Heart right ventricle (tissue), 16 donors: ENCODE results near the gene CFAP61. TPM values are rescaled to one million over a fixed set of nuclear protein-coding genes. Genes with fewer than 3 reads are reported as not detected.

ENCODE experiments used
- ATAC-seq, 8 donors: fragments of 200-7000 bp; cut with Tn5 transposase; one replicate each; pipeline ENCODE4 v1.9.1; 2020; ENCODE audit warnings: mild to moderate bottlenecking in 8 of 8, moderate library complexity in 8 of 8, moderate number of reproducible peaks in 1 of 8
- DNase-seq, 2 donors: peaks; one replicate each; pipeline ENCODE4 v3.0.0-alpha.2; 2020
- H3K27ac ChIP-seq, 10 donors: fragments of 200-600 bp; sonication (generic) in 2 of 10; one replicate each; pipeline versions ENCODE4 v1.5.0 to v1.8.0; 2020 to 2022; ENCODE audit warnings: mild to moderate bottlenecking in 3 of 10
- H3K27me3 ChIP-seq, 7 donors: fragments of 200-600 bp; one replicate each; pipeline ENCODE4 v1.8.0; 2021 to 2022; ENCODE audit warnings: mild to moderate bottlenecking in 2 of 7
- H3K36me3 ChIP-seq, 9 donors: fragments of 200-600 bp; sonication (generic) in 1 of 9; one replicate each; pipeline versions ENCODE4 v1.5.0 to v1.8.0; 2020 to 2022; ENCODE audit warnings: mild to moderate bottlenecking in 2 of 9
- H3K4me1 ChIP-seq, 9 donors: fragments of 200-600 bp; sonication (generic) in 1 of 9; one replicate each; pipeline versions ENCODE4 v1.5.0 to v1.8.0; 2020 to 2022; ENCODE audit warnings: mild to moderate bottlenecking in 4 of 9
- H3K4me3 ChIP-seq, 10 donors: fragments of 200-600 bp; sonication (generic) in 2 of 10; one replicate each; pipeline versions ENCODE4 v1.5.0 to v1.8.0; 2020 to 2022; ENCODE audit warnings: mild to moderate bottlenecking in 7 of 10, moderate library complexity in 2 of 10
- H3K9me3 ChIP-seq, 11 donors: fragments of 200-600 bp in 10 of 11; sonication (generic) in 2 of 11; one replicate each; pipeline versions ENCODE4 v1.5.0 to v1.8.0; 2013 to 2022; ENCODE audit warnings: mild to moderate bottlenecking in 2 of 11, control low read depth in 1 of 11, moderate library complexity in 1 of 11
- WGBS, 2 donors: extraction: QIAGEN DNeasy Blood & Tissue Kit; methylation state at CpG; one replicate each; pipeline ENCODE4 v1.1.7; 2013; ENCODE audit warnings: inconsistent platforms in 1 of 2; 5-methylcytosine and 5-hydroxymethylcytosine counted together
- intact Hi-C, 10 donors: fragments of 100-400 bp; cut with DNase I; formaldehyde crosslinking; loops; one replicate each; pipeline versions ENCODE4 v1.11.1 to v1.14.2; 2022
- polyA plus RNA-seq, 2 donors: library from polyadenylated mRNA; stranded (reverse); fragments of 200-250 nt; gene quantifications; one replicate each; pipeline ENCODE4 v1.2.3, GENCODE V29; 2013
- total RNA-seq, 10 donors: library from RNA; stranded (reverse); fragmentation: NEBNext Ultra II Directional in 3 of 10; extraction: Animal tissue kit (Norgen Biotek cat#: 25700) in 3 of 10; gene quantifications; one replicate each; pipeline versions ENCODE4 v1.2.1 to v1.2.4, GENCODE V29; 2021 to 2023
- TF ChIP-seq, protein P1 (sequence below), 9 donors: fragments of 200-600 bp; sonication (generic) in 2 of 9; IDR thresholded peaks; one replicate each; pipeline versions ENCODE4 v1.5.0 to v1.8.0; 2021 to 2022; ENCODE audit warnings: antibody characterized with exemption in 9 of 9, mild to moderate bottlenecking in 5 of 9, moderate library complexity in 1 of 9
- donor health status: Arrhythmogenic right ventricular cardiomyopathy.
- donor health status: ischemic (EF 13 %, LVEDD 7.1; RV severe dilation, severe dysfunction).
- donor health status: healthy with polysubstance abuse.
- donor health status: DM: no; HTN: yes; CAD: no.
- donor health status: DM: no; HTN: no; CAD: no.
- donor health status: ischemic (EF 25% LVEDD 6.9; RV normal size, moderate dysfunction).
- donor health status: ischemic (EF 25% LVEDD 5.7; RV mildly dilated, moderate dysfunction).
- donor health status: healthy.
- donor health status: DM: yes; HTN: yes; CAD: no.
- donor health status: Ischemic cardiomyopathy.
- donor health status: ischemic (EF 35%, LVEDD 5.7; RV mildly dilated, moderate dysfunction).
- donor health status: nonischemic (EF 11% LVEDD 7.7; RV severe dilation, severe dysfunction).
- donor health status: DM: yes; HTN: yes; CAD: no.
- donor health status: PGD.
- donor health status: ischemic (EF 29% LVEDD 5.4; RV normal size, mild dysfunction).
- donor health status: nonischemic (EF 23%, LVEDD 6.1; RV moderate dilation, normal function).

Gene CFAP61
- total and polyA plus RNA-seq, 12 donors, result 8.2 to 140 (median 60.6) TPM

GRCh38 chr20:20092827-20093226, 40.5 kb downstream of the CFAP61 start:
- H3K36me3 ChIP-seq, result peaks cover 0 to 8% (median 0%) of the 10 kb centered on the region in 9 donors
- H3K9me3 ChIP-seq, result no peaks in the 10 kb centered on the region
- H3K4me3 ChIP-seq, result no peak overlapping the region
- H3K27ac ChIP-seq, result no peak overlapping the region
- H3K4me1 ChIP-seq, result peaks cover 0 to 31% (median 0%) of the 10 kb centered on the region in 9 donors
- TF ChIP-seq, protein P1, sequence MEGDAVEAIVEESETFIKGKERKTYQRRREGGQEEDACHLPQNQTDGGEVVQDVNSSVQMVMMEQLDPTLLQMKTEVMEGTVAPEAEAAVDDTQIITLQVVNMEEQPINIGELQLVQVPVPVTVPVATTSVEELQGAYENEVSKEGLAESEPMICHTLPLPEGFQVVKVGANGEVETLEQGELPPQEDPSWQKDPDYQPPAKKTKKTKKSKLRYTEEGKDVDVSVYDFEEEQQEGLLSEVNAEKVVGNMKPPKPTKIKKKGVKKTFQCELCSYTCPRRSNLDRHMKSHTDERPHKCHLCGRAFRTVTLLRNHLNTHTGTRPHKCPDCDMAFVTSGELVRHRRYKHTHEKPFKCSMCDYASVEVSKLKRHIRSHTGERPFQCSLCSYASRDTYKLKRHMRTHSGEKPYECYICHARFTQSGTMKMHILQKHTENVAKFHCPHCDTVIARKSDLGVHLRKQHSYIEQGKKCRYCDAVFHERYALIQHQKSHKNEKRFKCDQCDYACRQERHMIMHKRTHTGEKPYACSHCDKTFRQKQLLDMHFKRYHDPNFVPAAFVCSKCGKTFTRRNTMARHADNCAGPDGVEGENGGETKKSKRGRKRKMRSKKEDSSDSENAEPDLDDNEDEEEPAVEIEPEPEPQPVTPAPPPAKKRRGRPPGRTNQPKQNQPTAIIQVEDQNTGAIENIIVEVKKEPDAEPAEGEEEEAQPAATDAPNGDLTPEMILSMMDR (IDR thresholded peaks at IDR 0.05), result no peak
- DNase-seq (no peak), ATAC-seq (no peak)
- 85 to 90% methylated on average over 4 of the region's 4 CpGs for WGBS, 2 donors
- intact Hi-C loops, result no loop called here
- H3K27me3 ChIP-seq, result peaks cover 0 to 2% (median 0%) of the 10 kb centered on the region in 7 donors

DNA sequence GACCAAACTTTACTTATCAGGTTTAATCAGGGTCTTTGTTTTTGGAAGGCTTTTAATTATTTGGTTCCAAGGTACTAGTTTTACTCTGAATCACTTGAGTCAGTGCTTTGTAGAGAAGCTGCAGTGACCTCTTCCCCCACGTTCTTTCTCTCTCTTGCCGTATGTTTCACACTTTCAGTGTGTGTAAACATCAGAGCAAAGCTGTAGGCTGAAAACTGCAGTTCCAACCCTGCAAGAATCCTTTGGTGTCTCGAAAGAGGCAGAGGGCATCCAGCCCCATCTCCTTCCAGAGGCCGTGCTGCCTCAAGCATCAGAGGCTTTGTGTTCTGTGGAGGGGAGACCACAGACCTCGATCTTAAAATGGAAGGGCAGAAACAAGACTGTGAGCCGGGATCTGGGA, 42.1 kb downstream of the CFAP61 start:
- no peaks in the 10 kb centered on the region for H3K9me3 ChIP-seq
- H3K27me3 ChIP-seq, result peaks cover 0 to 8% (median 0%) of the 10 kb centered on the region in 7 donors
- intact Hi-C loops, result no loop called here
- no peak for DNase-seq
- no peak for ATAC-seq
- TF ChIP-seq, protein P1 (IDR thresholded peaks at IDR 0.05), result no peak
- H3K4me1 ChIP-seq, result peaks cover 0 to 18% (median 0%) of the 10 kb centered on the region in 9 donors
- no peak overlapping the region for H3K27ac ChIP-seq
- 68 to 79% methylated on average over 6 of the region's 6 CpGs for WGBS, 2 donors
- peaks cover 0 to 8% (median 0%) of the 10 kb centered on the region in 9 donors for H3K36me3 ChIP-seq
- H3K4me3 ChIP-seq, result no peak overlapping the region

GRCh38 chr20:20095114-20095872, 43.0 kb downstream of the CFAP61 start:
- ATAC-seq, result peak in 3 of 8 donors; percentile 32 to 39 (median 37)
- H3K36me3 ChIP-seq, result peaks cover 0 to 8% (median 0%) of the 10 kb centered on the region in 9 donors

GRCh38 chr20:20096421-20096820, 44.1 kb downstream of the CFAP61 start:
- 83 to 90% methylated on average over 11 of the region's 11 CpGs for WGBS, 2 donors
- peak in 4 of 8 donors; percentile 50 to 83 (median 70) for ATAC-seq
- no peak overlapping the region for H3K4me3 ChIP-seq
- H3K36me3 ChIP-seq, result peaks cover 0 to 4% (median 0%) of the 10 kb centered on the region in 9 donors
- peak overlapping the region in 3 of 10 donors; percentile 27 to 45 (median 42) for H3K27ac ChIP-seq
- H3K27me3 ChIP-seq, result peaks cover 0 to 8% (median 0%) of the 10 kb centered on the region in 7 donors
- intact Hi-C loops, result no loop called here
- no peak for DNase-seq
- H3K4me1 ChIP-seq, result peaks cover 0 to 8% (median 0%) of the 10 kb centered on the region in 9 donors
- TF ChIP-seq, protein P1 (IDR thresholded peaks at IDR 0.05), result no peak
- no peaks in the 10 kb centered on the region for H3K9me3 ChIP-seq

More at GRCh38 chr20:20095114-20095872, 43.0 kb downstream of the CFAP61 start:
- peaks cover 0 to 9% (median 0%) of the 10 kb centered on the region in 9 donors for H3K4me1 ChIP-seq
- peak overlapping the region in 5 of 10 donors; percentile 3 to 56 (median 42) for H3K27ac ChIP-seq
- no peak for DNase-seq
- no peak overlapping the region for H3K4me3 ChIP-seq
- no peaks in the 10 kb centered on the region for H3K9me3 ChIP-seq
- 84% methylated on average over 10 of the region's 10 CpGs for WGBS, 2 donors
- intact Hi-C loops, result no loop called here
- H3K27me3 ChIP-seq, result peaks cover 0 to 8% (median 0%) of the 10 kb centered on the region in 7 donors
- TF ChIP-seq, protein P1 (IDR thresholded peaks at IDR 0.05), result no peak
